H9 (cell line): ENCODE data around the gene OR2S2. TPM values are rescaled to one million over a fixed set of nuclear protein-coding genes. Genes with fewer than 3 reads are reported as not detected.

Experiments used
- DNase-seq: peaks from one replicate; pipeline ENCODE4 v3.0.0-alpha.2; 2017
- H2AFZ ChIP-seq: one replicate; pipeline ENCODE4 v1.6.1; 2013; ENCODE audit warnings: mild to moderate bottlenecking, low read length, control low read depth, moderate library complexity
- H2AK5ac ChIP-seq: 2 replicates; pipeline ENCODE4 v1.6.1; 2013; ENCODE audit warnings: low read length, control low read depth, mixed read lengths; ENCODE audit not compliant: insufficient read length
- H2BK120ac ChIP-seq: one replicate; pipeline ENCODE4 v1.6.1; 2013; ENCODE audit warnings: low read depth, mild to moderate bottlenecking, low read length, control low read depth, inconsistent platforms; ENCODE audit not compliant: poor library complexity, severe bottlenecking
- H2BK12ac ChIP-seq: 2 replicates; pipeline ENCODE4 v1.6.1; 2013; ENCODE audit warnings: low read length, control low read depth, mixed read lengths, low read depth; ENCODE audit not compliant: insufficient read length
- H2BK15ac ChIP-seq: 2 replicates; pipeline ENCODE4 v1.6.1; 2013; ENCODE audit warnings: low read depth, low read length, control low read depth
- H2BK20ac ChIP-seq: one replicate; pipeline ENCODE4 v1.6.1; 2013; ENCODE audit warnings: low read depth, mild to moderate bottlenecking, low read length, control low read depth, inconsistent platforms; ENCODE audit not compliant: poor library complexity, severe bottlenecking
- H2BK5ac ChIP-seq: 2 replicates; pipeline ENCODE4 v1.6.1; 2013; ENCODE audit warnings: low read length, control low read depth, mixed read lengths; ENCODE audit not compliant: insufficient read length
- H3K14ac ChIP-seq: 2 replicates; pipeline ENCODE4 v1.6.1; 2013; ENCODE audit warnings: low read length, control low read depth; ENCODE audit not compliant: insufficient read depth
- H3K18ac ChIP-seq: 2 replicates; pipeline ENCODE4 v1.6.1; 2013; ENCODE audit warnings: low read depth, mild to moderate bottlenecking, mixed read lengths, low read length, control low read depth; ENCODE audit not compliant: insufficient read length
- H3K23ac ChIP-seq: 2 replicates; pipeline ENCODE4 v1.6.1; 2013; ENCODE audit warnings: low read length, control low read depth, mixed read lengths, low read depth; ENCODE audit not compliant: insufficient read length
- H3K23me2 ChIP-seq: 2 replicates; pipeline ENCODE4 v1.6.1; 2013; ENCODE audit warnings: low read depth, mild to moderate bottlenecking, mixed read lengths, low read length, control low read depth; ENCODE audit not compliant: insufficient read length, poor library complexity, severe bottlenecking
- H3K27ac ChIP-seq: 2 replicates; pipeline ENCODE4 v1.5.1; 2013; ENCODE audit warnings: low read length, control low read depth, mixed read lengths, low read depth; ENCODE audit not compliant: insufficient read length
- H3K27me3 ChIP-seq: 2 replicates; pipeline ENCODE4 v1.6.1; 2013; ENCODE audit warnings: low read length, control low read depth, inconsistent platforms; ENCODE audit not compliant: insufficient read depth
- H3K4ac ChIP-seq: 2 replicates; pipeline ENCODE4 v1.6.1; 2013; ENCODE audit warnings: low read depth, mild to moderate bottlenecking, control low read depth, inconsistent platforms, low read length, moderate library complexity
- H3K4me1 ChIP-seq: 2 replicates; pipeline ENCODE4 v1.6.1; 2013; ENCODE audit warnings: low read length, control low read depth, inconsistent platforms; ENCODE audit not compliant: insufficient read depth
- H3K4me2 ChIP-seq: 2 replicates; pipeline ENCODE4 v1.6.1; 2013; ENCODE audit warnings: low read length, control low read depth, mixed read lengths; ENCODE audit not compliant: insufficient read length, insufficient read depth
- H3K56ac ChIP-seq: 2 replicates; pipeline ENCODE4 v1.6.1; 2013; ENCODE audit warnings: low read depth, mild to moderate bottlenecking, mixed read lengths, low read length, control low read depth; ENCODE audit not compliant: insufficient read length
- H3K79me1 ChIP-seq: 2 replicates; pipeline ENCODE4 v1.6.1; 2013; ENCODE audit warnings: low read depth, mild to moderate bottlenecking, moderate library complexity, low read length, control low read depth, inconsistent platforms; ENCODE audit not compliant: insufficient read depth, poor library complexity, severe bottlenecking
- H3K79me2 ChIP-seq: 2 replicates; pipeline ENCODE4 v1.6.1; 2013; ENCODE audit warnings: low read length, control low read depth, inconsistent platforms; ENCODE audit not compliant: insufficient read depth
- H3K9ac ChIP-seq: 2 replicates; pipeline ENCODE4 v1.6.1; 2013; ENCODE audit warnings: low read length, control low read depth, mixed read lengths; ENCODE audit not compliant: insufficient read length; ENCODE audit errors: extremely low read depth
- H3K9me3 ChIP-seq: one replicate; pipeline ENCODE4 v1.6.1; 2013; ENCODE audit warnings: low read depth, low read length, inconsistent platforms; ENCODE audit not compliant: control insufficient read depth
- H3T11ph ChIP-seq: one replicate; pipeline ENCODE4 v1.6.1; 2013; ENCODE audit warnings: mild to moderate bottlenecking, low read length, control low read depth, inconsistent platforms
- H4K20me1 ChIP-seq: one replicate; pipeline ENCODE4 v1.6.1; 2013; ENCODE audit not compliant: control insufficient read depth, insufficient read length, insufficient read depth
- H4K5ac ChIP-seq: 2 replicates; pipeline ENCODE4 v1.6.1; 2013; ENCODE audit warnings: low read depth, mild to moderate bottlenecking, mixed read lengths, low read length, control low read depth; ENCODE audit not compliant: insufficient read length
- H4K8ac ChIP-seq: replicated peaks from 2 replicates; pipeline ENCODE4 v1.6.1; 2013; ENCODE audit warnings: low read length, control low read depth, mixed read lengths, low read depth; ENCODE audit not compliant: insufficient read length
- H4K91ac ChIP-seq: 2 replicates; pipeline ENCODE4 v1.6.1; 2013; ENCODE audit warnings: low read depth, mild to moderate bottlenecking, moderate library complexity, mixed read lengths, low read length, control low read depth; ENCODE audit not compliant: insufficient read length
- H3K27ac Mint-ChIP-seq, 3 experiments: 2 replicates in 2 of 3; 3 replicates in 1 of 3; pipeline ENCODE4 v1.8.0; 2020 to 2021; ENCODE audit warnings: mixed read lengths in 3 of 3, mild to moderate bottlenecking in 1 of 3, moderate library complexity in 1 of 3
- H3K27me3 Mint-ChIP-seq: 2 replicates; pipeline ENCODE4 v1.8.0; 2021; ENCODE audit warnings: low read depth, mild to moderate bottlenecking, moderate library complexity, mixed read lengths
- H3K36me3 Mint-ChIP-seq, 3 experiments: 2 replicates in 2 of 3; 3 replicates in 1 of 3; pipeline ENCODE4 v1.8.0; 2020 to 2021; ENCODE audit warnings: low read depth in 3 of 3, mixed read lengths in 3 of 3; ENCODE audit not compliant: insufficient read depth in 1 of 3
- H3K4me1 Mint-ChIP-seq, 2 experiments: 2 replicates each; pipeline ENCODE4 v1.8.0; 2020; ENCODE audit warnings: mixed read lengths in 2 of 2
- H3K4me3 Mint-ChIP-seq, 2 experiments: 2 replicates in 1 of 2; 3 replicates in 1 of 2; pipeline ENCODE4 v1.8.0; 2020 to 2021; ENCODE audit warnings: mild to moderate bottlenecking in 2 of 2, mixed read lengths in 2 of 2, moderate library complexity in 1 of 2
- H3K9me3 Mint-ChIP-seq, 2 experiments: 2 replicates in 1 of 2; 3 replicates in 1 of 2; pipeline ENCODE4 v1.8.0; 2020; ENCODE audit warnings: mild to moderate bottlenecking in 2 of 2, mixed read lengths in 2 of 2, moderate library complexity in 1 of 2
- WGBS: extraction: QIAGEN DNeasy Blood & Tissue Kit; methylation state at CpG from one replicate; pipeline ENCODE4 v1.1.7; 2013; ENCODE audit warnings: missing lambda C conversion rate, low lambda C conversion rate, mixed read lengths; ENCODE audit not compliant: insufficient read length; ENCODE audit errors: extremely low coverage; 5-methylcytosine and 5-hydroxymethylcytosine counted together
- total RNA-seq: library from RNA; stranded (reverse); gene quantifications from 2 replicates; pipeline ENCODE4 v1.2.1, GENCODE V29; 2021
- TF ChIP-seq, protein P1 (sequence below): fragments of 200-600 bp; sonication (generic); conservative IDR thresholded peaks from 3 replicates; pipeline ENCODE4 v1.8.0; 2021; ENCODE audit warnings: antibody characterized with exemption, mild to moderate bottlenecking

Gene OR2S2
- total RNA-seq, 1 experiment from 2014 or later: not detected

GRCh38 chr9:35956651-35957050 lies 1.3 kb downstream of the OR2S2 start:
- H3T11ph ChIP-seq: no peak overlapping the region
- H4K91ac ChIP-seq: no peak overlapping the region
- H2AFZ ChIP-seq: no peak overlapping the region
- no peaks in the 10 kb centered on the region for H3K23me2 ChIP-seq
- H3K4me2 ChIP-seq: no peak overlapping the region
- no peak overlapping the region for H3K27ac ChIP-seq
- Mint-ChIP-seq H3K4me1 (no peaks in the 10 kb centered on the region), H3K4me3 (no peak overlapping the region), H3K27ac (no peak overlapping the region), H3K36me3 (no peaks in the 10 kb centered on the region), H3K9me3 (no peaks in the 10 kb centered on the region), H3K27me3 (peaks cover 36% of the 10 kb centered on the region)
- no CpG with 5 or more reads among the region's 5 CpGs for WGBS
- no peak overlapping the region for H2BK20ac ChIP-seq
- no peaks in the 10 kb centered on the region for H3K4me1 ChIP-seq
- no peak overlapping the region for H3K9ac ChIP-seq
- H4K5ac ChIP-seq: no peak overlapping the region
- H3K18ac ChIP-seq: no peak overlapping the region
- no peak overlapping the region for H3K23ac ChIP-seq
- no peak for DNase-seq
- H4K20me1 ChIP-seq: no peaks in the 10 kb centered on the region
- TF ChIP-seq, protein P1, sequence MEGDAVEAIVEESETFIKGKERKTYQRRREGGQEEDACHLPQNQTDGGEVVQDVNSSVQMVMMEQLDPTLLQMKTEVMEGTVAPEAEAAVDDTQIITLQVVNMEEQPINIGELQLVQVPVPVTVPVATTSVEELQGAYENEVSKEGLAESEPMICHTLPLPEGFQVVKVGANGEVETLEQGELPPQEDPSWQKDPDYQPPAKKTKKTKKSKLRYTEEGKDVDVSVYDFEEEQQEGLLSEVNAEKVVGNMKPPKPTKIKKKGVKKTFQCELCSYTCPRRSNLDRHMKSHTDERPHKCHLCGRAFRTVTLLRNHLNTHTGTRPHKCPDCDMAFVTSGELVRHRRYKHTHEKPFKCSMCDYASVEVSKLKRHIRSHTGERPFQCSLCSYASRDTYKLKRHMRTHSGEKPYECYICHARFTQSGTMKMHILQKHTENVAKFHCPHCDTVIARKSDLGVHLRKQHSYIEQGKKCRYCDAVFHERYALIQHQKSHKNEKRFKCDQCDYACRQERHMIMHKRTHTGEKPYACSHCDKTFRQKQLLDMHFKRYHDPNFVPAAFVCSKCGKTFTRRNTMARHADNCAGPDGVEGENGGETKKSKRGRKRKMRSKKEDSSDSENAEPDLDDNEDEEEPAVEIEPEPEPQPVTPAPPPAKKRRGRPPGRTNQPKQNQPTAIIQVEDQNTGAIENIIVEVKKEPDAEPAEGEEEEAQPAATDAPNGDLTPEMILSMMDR: no peak
- no peak overlapping the region for H3K56ac ChIP-seq
- H3K14ac ChIP-seq: no peak overlapping the region
- H2AK5ac ChIP-seq: no peak overlapping the region
- H3K79me1 ChIP-seq: no peaks in the 10 kb centered on the region
- H3K9me3 ChIP-seq: no peaks in the 10 kb centered on the region
- no peaks in the 10 kb centered on the region for H3K79me2 ChIP-seq
- no peak overlapping the region for H2BK5ac ChIP-seq
- no peak overlapping the region for H4K8ac ChIP-seq
- no peak overlapping the region for H3K4ac ChIP-seq
- H2BK120ac ChIP-seq: no peak overlapping the region
- no peak overlapping the region for H2BK15ac ChIP-seq
- no peaks in the 10 kb centered on the region; the same call in 1 of the 2 replicates for H3K27me3 ChIP-seq
- no peak overlapping the region for H2BK12ac ChIP-seq
